ENCODE results near the gene JUNB. TPM values are rescaled to one million over a fixed set of nuclear protein-coding genes. Genes with fewer than 3 reads are reported as not detected.

The JUNB gene
- total and polyA plus RNA-seq, 2 of the 13 experiments (the other 11 are each of a cell fraction or from before 2014, with no cell fraction given), result 7.7 to 8.2 TPM

GRCh38 chr19:12825254-12826131 is 34.2 kb downstream of the JUNB start (continued):
- TF ChIP-seq ZNF652 (CRISPR knock-in tag; IDR thresholded peaks at IDR 0.05; ENCODE audit: borderline replicate concordance, low read depth) (no peak), HDAC1 (CRISPR knock-in tag; IDR thresholded peaks at IDR 0.05) (peak; percentile 46; the same call in 1 of the 2 replicates), MBNL3 (CRISPR knock-in tag; conservative IDR thresholded peaks at IDR 0.05) (no peak), CREB1 (IDR thresholded peaks at IDR 0.05) (no peak), CREB1 (CRISPR knock-in tag; IDR thresholded peaks at IDR 0.05) (no peak; the same call in 1 of the 2 replicates), ELF3 (CRISPR knock-in tag; IDR thresholded peaks at IDR 0.05) (peak; percentile 40; the same call in 1 of the 2 replicates), NFRKB (IDR thresholded peaks at IDR 0.05) (no peak), TFDP1 (CRISPR knock-in tag; IDR thresholded peaks at IDR 0.05; ENCODE audit: borderline replicate concordance) (peak; percentile 92), GFI1 (CRISPR knock-in tag; IDR thresholded peaks at IDR 0.05; ENCODE audit: borderline replicate concordance) (no peak), ZBTB21 (CRISPR knock-in tag; IDR thresholded peaks at IDR 0.05) (no peak), SALL1 (CRISPR knock-in tag; IDR thresholded peaks at IDR 0.05) (no peak), HNRNPUL1 (IDR thresholded peaks at IDR 0.05; ENCODE audit: low read depth, low read length) (no peak), ZNF792 (CRISPR knock-in tag; IDR thresholded peaks at IDR 0.05) (no peak), SMYD3 (CRISPR knock-in tag; IDR thresholded peaks at IDR 0.05) (no peak), MAF1 (CRISPR knock-in tag; IDR thresholded peaks at IDR 0.05; ENCODE audit: borderline replicate concordance) (no peak), ZBTB44 (CRISPR knock-in tag; IDR thresholded peaks at IDR 0.05) (no peak), HNRNPLL (IDR thresholded peaks at IDR 0.05; ENCODE audit: low read depth, low read length, poor library complexity, severe bottlenecking) (peak; percentile 63)
- TF ChIP-seq, protein P1, sequence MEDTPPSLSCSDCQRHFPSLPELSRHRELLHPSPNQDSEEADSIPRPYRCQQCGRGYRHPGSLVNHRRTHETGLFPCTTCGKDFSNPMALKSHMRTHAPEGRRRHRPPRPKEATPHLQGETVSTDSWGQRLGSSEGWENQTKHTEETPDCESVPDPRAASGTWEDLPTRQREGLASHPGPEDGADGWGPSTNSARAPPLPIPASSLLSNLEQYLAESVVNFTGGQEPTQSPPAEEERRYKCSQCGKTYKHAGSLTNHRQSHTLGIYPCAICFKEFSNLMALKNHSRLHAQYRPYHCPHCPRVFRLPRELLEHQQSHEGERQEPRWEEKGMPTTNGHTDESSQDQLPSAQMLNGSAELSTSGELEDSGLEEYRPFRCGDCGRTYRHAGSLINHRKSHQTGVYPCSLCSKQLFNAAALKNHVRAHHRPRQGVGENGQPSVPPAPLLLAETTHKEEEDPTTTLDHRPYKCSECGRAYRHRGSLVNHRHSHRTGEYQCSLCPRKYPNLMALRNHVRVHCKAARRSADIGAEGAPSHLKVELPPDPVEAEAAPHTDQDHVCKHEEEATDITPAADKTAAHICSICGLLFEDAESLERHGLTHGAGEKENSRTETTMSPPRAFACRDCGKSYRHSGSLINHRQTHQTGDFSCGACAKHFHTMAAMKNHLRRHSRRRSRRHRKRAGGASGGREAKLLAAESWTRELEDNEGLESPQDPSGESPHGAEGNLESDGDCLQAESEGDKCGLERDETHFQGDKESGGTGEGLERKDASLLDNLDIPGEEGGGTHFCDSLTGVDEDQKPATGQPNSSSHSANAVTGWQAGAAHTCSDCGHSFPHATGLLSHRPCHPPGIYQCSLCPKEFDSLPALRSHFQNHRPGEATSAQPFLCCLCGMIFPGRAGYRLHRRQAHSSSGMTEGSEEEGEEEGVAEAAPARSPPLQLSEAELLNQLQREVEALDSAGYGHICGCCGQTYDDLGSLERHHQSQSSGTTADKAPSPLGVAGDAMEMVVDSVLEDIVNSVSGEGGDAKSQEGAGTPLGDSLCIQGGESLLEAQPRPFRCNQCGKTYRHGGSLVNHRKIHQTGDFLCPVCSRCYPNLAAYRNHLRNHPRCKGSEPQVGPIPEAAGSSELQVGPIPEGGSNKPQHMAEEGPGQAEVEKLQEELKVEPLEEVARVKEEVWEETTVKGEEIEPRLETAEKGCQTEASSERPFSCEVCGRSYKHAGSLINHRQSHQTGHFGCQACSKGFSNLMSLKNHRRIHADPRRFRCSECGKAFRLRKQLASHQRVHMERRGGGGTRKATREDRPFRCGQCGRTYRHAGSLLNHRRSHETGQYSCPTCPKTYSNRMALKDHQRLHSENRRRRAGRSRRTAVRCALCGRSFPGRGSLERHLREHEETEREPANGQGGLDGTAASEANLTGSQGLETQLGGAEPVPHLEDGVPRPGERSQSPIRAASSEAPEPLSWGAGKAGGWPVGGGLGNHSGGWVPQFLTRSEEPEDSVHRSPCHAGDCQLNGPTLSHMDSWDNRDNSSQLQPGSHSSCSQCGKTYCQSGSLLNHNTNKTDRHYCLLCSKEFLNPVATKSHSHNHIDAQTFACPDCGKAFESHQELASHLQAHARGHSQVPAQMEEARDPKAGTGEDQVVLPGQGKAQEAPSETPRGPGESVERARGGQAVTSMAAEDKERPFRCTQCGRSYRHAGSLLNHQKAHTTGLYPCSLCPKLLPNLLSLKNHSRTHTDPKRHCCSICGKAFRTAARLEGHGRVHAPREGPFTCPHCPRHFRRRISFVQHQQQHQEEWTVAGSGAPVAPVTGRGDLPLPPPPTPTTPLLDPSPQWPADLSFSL (CRISPR knock-in tag; IDR thresholded peaks at IDR 0.05), result no peak
- TF ChIP-seq, protein P2, sequence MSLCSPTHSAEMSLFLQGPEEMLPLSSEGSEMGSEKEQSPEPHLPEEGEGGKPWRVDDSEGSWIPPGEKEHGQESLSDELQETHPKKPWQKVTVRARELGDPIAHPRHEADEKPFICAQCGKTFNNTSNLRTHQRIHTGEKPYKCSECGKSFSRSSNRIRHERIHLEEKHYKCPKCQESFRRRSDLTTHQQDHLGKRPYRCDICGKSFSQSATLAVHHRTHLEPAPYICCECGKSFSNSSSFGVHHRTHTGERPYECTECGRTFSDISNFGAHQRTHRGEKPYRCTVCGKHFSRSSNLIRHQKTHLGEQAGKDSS (CRISPR knock-in tag; IDR thresholded peaks at IDR 0.05; ENCODE audit: borderline replicate concordance, low read depth), result no peak

Data from HepG2 (cell line).